Measurements from ENCODE around the gene SLC9A1.

DNA sequence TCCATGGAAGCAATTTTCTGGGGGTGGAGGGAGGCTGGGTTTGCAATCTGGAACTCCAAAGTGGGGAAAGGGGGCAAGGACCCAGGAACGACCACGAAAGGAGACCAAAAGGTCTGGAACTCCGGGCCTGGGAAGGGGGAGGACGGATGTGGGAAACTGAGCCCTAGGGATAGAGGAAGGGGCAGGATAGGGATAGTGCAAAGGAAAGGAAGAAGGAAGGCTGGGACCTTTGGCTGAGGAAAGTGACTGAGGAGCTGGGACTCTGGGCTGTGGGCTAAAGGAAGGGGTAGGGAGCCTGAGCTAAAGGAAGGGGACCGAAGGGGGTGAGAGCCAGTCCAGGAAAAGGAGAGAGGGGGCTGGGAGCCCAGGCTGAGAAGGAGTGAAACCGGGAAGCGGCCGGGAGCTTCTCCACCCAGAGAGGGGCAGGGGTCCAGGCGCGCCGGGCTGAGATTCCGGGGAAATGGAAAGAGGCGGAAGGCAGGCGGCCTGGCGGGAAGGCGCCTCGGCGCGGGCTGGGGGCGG is 395 bp downstream of the SLC9A1 start:
- TF ChIP-seq, protein P1, sequence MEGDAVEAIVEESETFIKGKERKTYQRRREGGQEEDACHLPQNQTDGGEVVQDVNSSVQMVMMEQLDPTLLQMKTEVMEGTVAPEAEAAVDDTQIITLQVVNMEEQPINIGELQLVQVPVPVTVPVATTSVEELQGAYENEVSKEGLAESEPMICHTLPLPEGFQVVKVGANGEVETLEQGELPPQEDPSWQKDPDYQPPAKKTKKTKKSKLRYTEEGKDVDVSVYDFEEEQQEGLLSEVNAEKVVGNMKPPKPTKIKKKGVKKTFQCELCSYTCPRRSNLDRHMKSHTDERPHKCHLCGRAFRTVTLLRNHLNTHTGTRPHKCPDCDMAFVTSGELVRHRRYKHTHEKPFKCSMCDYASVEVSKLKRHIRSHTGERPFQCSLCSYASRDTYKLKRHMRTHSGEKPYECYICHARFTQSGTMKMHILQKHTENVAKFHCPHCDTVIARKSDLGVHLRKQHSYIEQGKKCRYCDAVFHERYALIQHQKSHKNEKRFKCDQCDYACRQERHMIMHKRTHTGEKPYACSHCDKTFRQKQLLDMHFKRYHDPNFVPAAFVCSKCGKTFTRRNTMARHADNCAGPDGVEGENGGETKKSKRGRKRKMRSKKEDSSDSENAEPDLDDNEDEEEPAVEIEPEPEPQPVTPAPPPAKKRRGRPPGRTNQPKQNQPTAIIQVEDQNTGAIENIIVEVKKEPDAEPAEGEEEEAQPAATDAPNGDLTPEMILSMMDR (conservative IDR thresholded peaks at IDR 0.05; ENCODE audit: low read length) = no peak
- TF ChIP-seq EZH2phosphoT487 (IDR thresholded peaks at IDR 0.05; ENCODE audit: borderline replicate concordance, low read depth, low read length) = no peak

Measured in OCI-LY7 (cell line).